Left lung (tissue), 10 donors: ENCODE results near the gene PRDM9. TPM values are rescaled to one million over a fixed set of nuclear protein-coding genes. Genes with fewer than 3 reads are reported as not detected.
"Not testable (repeated sequence)": the region's sequence is repeated elsewhere in the genome, so short reads cannot be mapped to it uniquely, and the experiment has no call there.

Experiments used
- ATAC-seq: fragments of 200-7000 bp; cut with Tn5 transposase; one replicate; pipeline ENCODE4 v1.9.1; 2020; ENCODE audit warnings: moderate library complexity
- DNase-seq, 4 donors: peaks; one replicate each; pipeline ENCODE4 v3.0.0-alpha.2; 2013 to 2020
- H3K27ac ChIP-seq, 2 donors: fragments of 200-600 bp; sonication (generic) in 1 of 2; one replicate each; pipeline versions ENCODE4 v1.5.0 to v1.8.0; 2020 to 2021
- H3K27me3 ChIP-seq, 2 donors: fragments of 200-600 bp; sonication (generic) in 1 of 2; one replicate each; pipeline versions ENCODE4 v1.5.0 to v1.8.0; 2020 to 2021
- H3K36me3 ChIP-seq, 2 donors: fragments of 200-600 bp; sonication (generic) in 1 of 2; one replicate each; pipeline versions ENCODE4 v1.5.0 to v1.8.0; 2020 to 2021
- H3K4me1 ChIP-seq, 2 donors: fragments of 200-600 bp; one replicate each; pipeline ENCODE4 v1.8.0; 2021
- H3K4me3 ChIP-seq, 2 donors: fragments of 200-600 bp; sonication (generic) in 1 of 2; one replicate each; pipeline versions ENCODE4 v1.5.0 to v1.8.0; 2020 to 2021; ENCODE audit warnings: mild to moderate bottlenecking in 1 of 2
- H3K9me3 ChIP-seq, 2 donors: fragments of 200-600 bp; sonication (generic) in 1 of 2; one replicate each; pipeline versions ENCODE4 v1.5.0 to v1.8.0; 2020 to 2021
- CTCF ChIP-seq, 2 donors: fragments of 200-600 bp; sonication (generic) in 1 of 2; IDR thresholded peaks; one replicate each; pipeline versions ENCODE4 v1.5.0 to v1.8.0; 2021; ENCODE audit warnings: antibody characterized with exemption in 2 of 2
- intact Hi-C, 2 donors: fragments of 100-400 bp; cut with DNase I; formaldehyde crosslinking; loops; one replicate each; pipeline versions ENCODE4 v1.11.2 to v1.14.2; 2022
- polyA plus RNA-seq, 6 donors: library from polyadenylated mRNA; unstranded; fragments of 120-200 nt; gene quantifications; one replicate each; pipeline ENCODE4 v1.2.1, GENCODE V29; 2013; ENCODE audit not compliant: insufficient read length in 6 of 6
- total RNA-seq, 2 donors: library from RNA; stranded (reverse); fragmentation: NEBNext Ultra II Directional; extraction: Animal tissue kit (Norgen Biotek cat#: 25700); gene quantifications; one replicate each; pipeline ENCODE4 v1.2.1, GENCODE V29; 2021
- donor health status: DM: no; HTN: yes; CAD: no.
- donor health status: DM: no; HTN: no; CAD: no.

PRDM9 gene
- total and polyA plus RNA-seq, 8 donors: not detected

DNA sequence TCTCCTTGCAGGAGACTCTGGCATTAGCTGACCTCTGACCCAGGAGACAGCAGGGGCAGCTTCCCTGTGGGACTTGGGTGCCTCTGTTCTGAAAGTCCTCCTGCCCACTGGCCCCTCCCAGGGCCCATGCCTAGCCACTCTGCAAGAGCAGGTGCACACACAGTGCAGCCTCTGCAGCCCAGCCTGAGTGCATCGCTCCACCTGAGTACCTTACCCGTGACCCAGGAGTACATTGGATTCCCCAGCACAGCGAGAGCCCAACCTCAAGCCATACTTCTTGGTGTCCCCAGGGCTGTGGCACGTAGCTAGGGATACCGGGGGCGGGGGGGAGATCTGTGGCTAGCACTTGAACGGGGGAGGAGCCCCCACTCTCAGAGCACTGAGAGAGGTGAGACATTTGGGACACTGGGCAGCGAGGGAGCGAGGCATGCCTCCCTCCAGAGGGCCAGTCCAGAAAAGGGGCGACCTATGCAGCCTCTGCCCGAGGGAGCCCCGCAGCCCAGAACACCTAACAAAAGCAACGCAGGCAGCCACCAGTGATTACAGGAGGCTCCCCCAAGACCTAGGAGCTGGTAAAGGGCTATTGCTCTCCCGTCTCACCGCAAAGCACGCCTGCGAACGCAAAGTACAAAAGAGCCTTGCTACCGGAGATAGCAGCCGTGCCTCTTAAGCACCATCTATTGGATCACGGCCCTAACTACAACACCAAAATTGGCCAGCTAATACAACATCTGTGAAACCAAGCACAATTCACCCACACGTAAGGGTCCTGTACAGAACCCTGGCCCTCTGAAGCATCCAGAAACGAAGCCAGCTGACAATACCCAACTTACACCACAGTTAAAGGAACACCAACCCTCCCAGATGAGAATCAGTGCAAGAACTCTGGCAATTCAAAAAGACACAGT lies 826 bp upstream of the PRDM9 start:
- H3K36me3 ChIP-seq: no peaks in the 10 kb centered on the region
- DNase-seq (peak in 2 of 4 donors; percentile 1 to 51), ATAC-seq (peak; percentile 54)
- H3K9me3 ChIP-seq: peaks cover 0 to 12% of the 10 kb centered on the region in 2 donors
- intact Hi-C loops: no loop called here
- no peaks in the 10 kb centered on the region for H3K4me1 ChIP-seq
- no peak overlapping the region for H3K27ac ChIP-seq
- no peak overlapping the region for H3K4me3 ChIP-seq
- no peak for TF ChIP-seq CTCF (IDR thresholded peaks at IDR 0.05)
- no peaks in the 10 kb centered on the region for H3K27me3 ChIP-seq

- H3K36me3 ChIP-seq, ATAC-seq, H3K4me1 ChIP-seq, H3K27ac ChIP-seq, H3K27me3 ChIP-seq, H3K4me3 ChIP-seq, intact Hi-C loops, DNase-seq: not testable (repeated sequence)
- H3K9me3 ChIP-seq: peaks cover 0 to 19% of the 10 kb centered on the region in 2 donors
Measured at GRCh38 chr5:23510434-23510833, 3.0 kb downstream of the PRDM9 start.

GRCh38 chr5:23522553-23522952 lies 15.1 kb downstream of the PRDM9 start:
- Histone ChIP-seq H3K27ac (no peak overlapping the region), H3K36me3 (no peaks in the 10 kb centered on the region), H3K9me3 (peaks cover 0 to 2% of the 10 kb centered on the region in 2 donors), H3K4me3 (no peak overlapping the region), H3K27me3 (no peaks in the 10 kb centered on the region), H3K4me1 (no peaks in the 10 kb centered on the region)
- ATAC-seq (no peak), DNase-seq (no peak)
- intact Hi-C loops: no loop called here
- no peak for TF ChIP-seq CTCF (IDR thresholded peaks at IDR 0.05)

GRCh38 chr5:23523031-23523430 lies 15.6 kb downstream of the PRDM9 start:
- H3K4me3 ChIP-seq: no peak overlapping the region
- peaks cover 0 to 2% of the 10 kb centered on the region in 2 donors for H3K9me3 ChIP-seq
- no peak for TF ChIP-seq CTCF (IDR thresholded peaks at IDR 0.05)
- no peak overlapping the region for H3K27ac ChIP-seq
- DNase-seq: no peak
- intact Hi-C loops: no loop called here
- no peaks in the 10 kb centered on the region for H3K27me3 ChIP-seq
- no peak for ATAC-seq
- H3K36me3 ChIP-seq: no peaks in the 10 kb centered on the region
- H3K4me1 ChIP-seq: no peaks in the 10 kb centered on the region

DNA sequence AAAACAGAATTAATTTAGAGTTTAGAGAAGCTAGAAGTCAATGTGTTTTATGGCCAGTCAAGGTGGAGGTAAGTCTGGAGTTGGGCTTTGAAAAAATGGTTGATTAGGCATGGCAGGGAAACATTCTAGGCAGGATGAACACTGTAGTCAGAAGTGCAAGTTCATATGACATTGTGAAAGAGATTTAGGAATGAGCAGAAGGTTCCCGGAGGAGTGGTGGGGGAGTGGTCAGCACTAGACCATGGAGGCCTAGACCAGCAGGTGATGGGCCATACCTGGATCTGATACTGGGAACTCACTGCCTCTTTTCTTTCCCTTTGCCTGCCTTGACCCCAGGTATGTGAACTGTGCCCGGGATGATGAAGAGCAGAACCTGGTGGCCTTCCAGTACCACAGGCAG lies 16.6 kb downstream of the PRDM9 start:
- no peak for TF ChIP-seq CTCF (IDR thresholded peaks at IDR 0.05)
- Histone ChIP-seq H3K9me3 (peaks cover 0 to 2% of the 10 kb centered on the region in 2 donors), H3K27ac (no peak overlapping the region), H3K36me3 (no peaks in the 10 kb centered on the region), H3K4me3 (no peak overlapping the region), H3K27me3 (no peaks in the 10 kb centered on the region), H3K4me1 (no peaks in the 10 kb centered on the region)
- DNase-seq (no peak), ATAC-seq (no peak)
- intact Hi-C loops: no loop called here
